ENCODE results near the gene PSMD7. TPM values are rescaled to one million over a fixed set of nuclear protein-coding genes. Genes with fewer than 3 reads are reported as not detected.

The PSMD7 gene
- total RNA-seq (2022; extraction: Qiagen RNA extraction), result 131 to 172 TPM (median 144 TPM) in 5 replicates

DNA sequence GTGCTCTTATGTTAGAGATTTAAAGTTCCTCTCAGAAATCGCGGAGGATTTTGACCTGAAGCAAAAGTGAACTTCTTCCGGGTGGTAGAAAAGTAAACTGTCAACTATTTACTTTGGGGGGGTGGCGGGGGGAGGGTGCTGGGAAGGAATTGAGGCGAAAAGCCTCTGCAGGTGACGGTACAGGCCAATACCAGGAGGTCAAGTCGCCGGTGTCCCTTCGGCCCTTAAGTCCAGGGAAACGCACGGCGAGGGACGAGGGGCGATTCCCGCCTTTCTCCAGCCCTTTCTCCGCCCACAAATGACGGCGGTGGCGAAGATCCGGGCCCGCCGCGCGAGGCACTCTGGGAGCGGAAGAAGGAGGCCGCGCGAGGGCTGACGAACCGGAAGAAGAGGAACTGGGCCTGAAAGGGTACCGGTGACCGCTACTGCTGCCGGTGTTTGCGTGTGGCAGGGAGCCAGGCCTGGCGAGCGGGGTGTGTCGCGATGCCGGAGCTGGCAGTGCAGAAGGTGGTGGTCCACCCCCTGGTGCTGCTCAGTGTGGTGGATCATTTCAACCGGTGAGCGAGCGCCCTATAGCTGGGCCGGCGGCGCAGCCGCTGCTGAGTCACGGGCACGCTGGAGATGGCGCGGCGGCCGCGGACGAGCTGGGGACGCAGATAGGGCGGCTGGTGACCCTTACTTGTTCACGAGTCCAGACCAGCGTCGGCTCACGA, at the start of gene PSMD7:
TSS of gene PSMD7 (plus strand) at position 383 of the 713 bp plus-strand sequence. CDS start at position 484, 101 bp downstream.

Other genes with a start within 250 kb of the PSMD7 start
- 0.70 TPM in 1 of 5 replicates, not detected in the others for gene NPIPB15, start 79.5 kb downstream of the PSMD7 start, total RNA-seq (2022; extraction: Qiagen RNA extraction)
- gene CLEC18B, start 124.7 kb downstream of the PSMD7 start, total RNA-seq (2022; extraction: Qiagen RNA extraction), result 0.12 to 0.46 TPM (median 0.40 TPM) in 5 replicates

Data from A549 treated with dexamethasone at 1 μM for 4 hours (cell line).